BLaER1 treated with 17β-estradiol and CSF1 and Interleukin-3, amounts not matched to agents 10 nM and 100 nM (cell line): ENCODE measurements around the gene ATP13A1.

Experiments used
- H3K27ac ChIP-seq, 11 experiments: shearing (Covaris generic); formaldehyde crosslinking; 2 replicates each; pipeline ENCODE4 v1.8.1; 2022
- H3K27me3 ChIP-seq, 11 experiments: shearing (Covaris generic); formaldehyde crosslinking; 2 replicates each; pipeline ENCODE4 v1.8.1; 2022
- H3K36me3 ChIP-seq, 11 experiments: shearing (Covaris generic); formaldehyde crosslinking; 2 replicates each; pipeline ENCODE4 v1.8.1; 2022
- H3K4me1 ChIP-seq, 10 experiments: shearing (Covaris generic); formaldehyde crosslinking; 2 replicates each; pipeline ENCODE4 v1.8.1; 2022
- H3K4me2 ChIP-seq, 11 experiments: shearing (Covaris generic); formaldehyde crosslinking; 2 replicates each; pipeline ENCODE4 v1.8.1; 2022
- H3K4me3 ChIP-seq, 10 experiments: shearing (Covaris generic); formaldehyde crosslinking; 2 replicates each; pipeline ENCODE4 v1.8.1; 2022
- H3K9ac ChIP-seq, 11 experiments: shearing (Covaris generic); formaldehyde crosslinking; 2 replicates each; pipeline ENCODE4 v1.8.1; 2022
- H3K9me3 ChIP-seq, 11 experiments: shearing (Covaris generic); formaldehyde crosslinking; replicated peaks in 1 of 11; 2 replicates each; pipeline ENCODE4 v1.8.1; 2022
- H4K20me1 ChIP-seq, 11 experiments: shearing (Covaris generic); formaldehyde crosslinking; 2 replicates each; pipeline ENCODE4 v1.8.1; 2022
- Cebpa-rat ChIP-seq, 11 experiments: shearing (Covaris generic); IDR thresholded peaks; 2 replicates each; pipeline ENCODE4 v1.8.1; 2022

ATP13A1 gene

DNA sequence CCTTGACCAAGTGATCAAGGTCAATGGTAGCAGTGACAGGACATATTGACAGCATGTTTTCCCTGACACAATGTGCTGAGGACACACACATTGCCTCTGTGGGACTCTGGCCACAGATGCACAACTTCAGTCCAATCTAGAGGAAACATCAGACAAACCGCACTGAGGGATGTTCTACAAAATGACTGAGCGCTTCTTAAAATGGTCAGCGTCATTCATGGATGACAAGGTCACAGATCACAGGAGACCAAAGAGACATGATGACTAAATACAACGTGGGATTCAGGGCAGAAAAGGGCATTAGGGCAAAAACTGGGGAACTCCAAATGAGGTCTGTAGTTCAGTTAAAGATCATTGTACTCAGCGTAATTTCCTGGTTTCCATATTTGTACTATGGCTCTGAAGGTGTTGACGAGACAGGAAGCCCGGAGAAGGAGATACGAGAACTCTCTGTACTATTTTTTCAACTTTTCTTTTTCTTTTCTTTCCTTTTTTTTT is 65.6 kb downstream of the ATP13A1 start:
- H3K27ac ChIP-seq, result peak overlapping the region in 10 of 11 experiments; percentile 24 to 69 (median 56); a peak in 20 of 22 replicates

More for the DNA sequence above, 65.6 kb downstream of the ATP13A1 start:
- Histone ChIP-seq H4K20me1 (no peaks in the 10 kb centered on the region), H3K36me3 (peaks cover 0 to 8% (median 0%) of the 10 kb centered on the region in 11 experiments; a peak in 3 of 22 replicates), H3K9me3 (no peaks in the 10 kb centered on the region), H3K4me3 (no peak overlapping the region), H3K4me2 (peak overlapping the region; percentile 11 to 66 (median 52)), H3K27me3 (no peaks in the 10 kb centered on the region), H3K4me1 (peaks cover 48 to 85% (median 67%) of the 10 kb centered on the region in 10 experiments), H3K9ac (peak overlapping the region in 5 of 11 experiments; percentile 0 to 20 (median 10); a peak in 5 of 22 replicates)
- no peak for TF ChIP-seq Cebpa-rat (IDR thresholded peaks at IDR 0.05)
